Inflammatory macrophage treated with lipopolysaccharide for 1 hour (primary cell): Measurements from ENCODE around the gene LOC128125822.
A peak's percentile ranks its signal among the peaks of the same experiment; 100 is the strongest.
"Not testable (repeated sequence)": the region's sequence is repeated elsewhere in the genome, so short reads cannot be mapped to it uniquely, and the experiment has no call there.

ENCODE experiments used
- DNase-seq, 2 donors: peaks; one replicate each; pipeline ENCODE4 v3.0.0-alpha.2; 2020 to 2022

LOC128125822 gene

DNA sequence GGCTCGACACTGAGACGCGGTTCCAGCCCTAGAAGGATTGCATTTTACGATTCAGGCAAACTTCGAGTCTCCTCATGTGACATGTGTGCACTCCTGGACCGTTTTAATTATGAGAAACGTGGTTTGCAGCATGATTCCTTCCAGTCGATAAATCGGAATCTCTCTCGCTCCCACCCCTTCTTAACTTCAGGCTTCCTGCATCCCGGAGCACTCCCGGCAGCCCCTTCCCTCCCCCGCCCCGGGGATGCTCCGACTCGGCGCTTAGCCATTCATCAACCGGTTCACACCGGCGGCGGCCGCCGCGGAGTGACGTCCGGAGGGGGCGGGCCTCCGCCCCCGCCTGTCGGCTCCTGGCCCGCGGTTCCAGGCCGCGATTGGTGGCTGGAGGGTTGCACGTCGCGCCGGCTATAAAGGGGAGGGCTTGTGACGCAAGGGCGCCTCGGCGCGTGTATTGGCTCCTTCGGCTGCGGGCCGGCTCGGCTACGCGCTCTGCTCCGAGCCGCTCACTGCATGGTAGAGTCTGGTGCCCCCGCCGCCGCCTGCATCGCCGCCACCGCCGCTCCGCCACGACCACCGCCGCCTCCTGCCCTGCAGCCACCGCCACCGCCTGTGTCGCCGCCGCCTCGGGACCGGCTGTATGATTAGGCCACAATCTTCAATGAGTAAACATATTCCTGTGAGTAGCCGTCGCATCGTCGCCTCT, at the start of gene LOC128125822, which contains the start of gene PTP4A1:
Gene LOC128125822 (plus strand): TSS at position 437 of the 703 bp plus-strand sequence.
Gene PTP4A1 (plus strand): TSS at position 437 of the 703 bp plus-strand sequence. CDS start 4,401 bp downstream, outside the sequence.
- peak; percentile 95 to 97 for DNase-seq

DNA sequence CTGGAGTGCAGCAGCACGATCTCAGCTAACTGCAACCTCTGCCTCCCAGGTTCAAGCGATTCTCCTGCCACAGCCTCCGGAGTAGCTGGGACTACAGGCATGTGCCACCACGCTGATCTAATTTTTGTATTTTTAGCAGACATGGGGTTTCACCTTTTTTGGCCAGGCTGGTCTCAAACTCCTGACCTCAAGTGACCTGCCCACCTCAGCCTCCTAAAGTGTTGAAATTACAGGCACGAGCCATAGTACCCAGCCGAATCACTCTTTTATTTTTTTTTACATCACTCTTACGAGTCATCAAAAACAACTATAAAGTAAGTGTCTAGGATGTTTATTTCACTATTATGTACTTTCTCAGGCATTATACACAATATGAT, 49.4 kb upstream of the LOC128125822 start:
- not testable (repeated sequence) for DNase-seq

DNA sequence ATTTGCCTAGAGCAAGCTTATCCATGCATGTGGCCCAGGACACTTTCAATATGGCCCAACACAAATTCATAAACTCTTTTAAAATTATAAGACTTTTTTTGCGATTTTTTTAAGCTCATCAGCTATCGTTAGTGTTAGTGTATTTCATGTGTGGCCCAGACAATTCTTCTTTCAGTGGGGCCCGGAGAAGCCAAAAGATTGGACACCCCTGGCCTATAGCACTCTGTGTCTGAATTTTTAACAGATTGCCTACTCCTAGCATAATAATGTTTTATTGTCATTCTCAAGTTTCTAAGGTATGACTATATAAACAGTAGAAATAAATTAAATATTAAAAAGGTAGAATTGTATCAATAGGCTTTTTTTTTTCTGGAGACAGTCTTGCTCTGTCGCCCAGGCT, 48.6 kb upstream of the LOC128125822 start:
- no peak for DNase-seq

DNA sequence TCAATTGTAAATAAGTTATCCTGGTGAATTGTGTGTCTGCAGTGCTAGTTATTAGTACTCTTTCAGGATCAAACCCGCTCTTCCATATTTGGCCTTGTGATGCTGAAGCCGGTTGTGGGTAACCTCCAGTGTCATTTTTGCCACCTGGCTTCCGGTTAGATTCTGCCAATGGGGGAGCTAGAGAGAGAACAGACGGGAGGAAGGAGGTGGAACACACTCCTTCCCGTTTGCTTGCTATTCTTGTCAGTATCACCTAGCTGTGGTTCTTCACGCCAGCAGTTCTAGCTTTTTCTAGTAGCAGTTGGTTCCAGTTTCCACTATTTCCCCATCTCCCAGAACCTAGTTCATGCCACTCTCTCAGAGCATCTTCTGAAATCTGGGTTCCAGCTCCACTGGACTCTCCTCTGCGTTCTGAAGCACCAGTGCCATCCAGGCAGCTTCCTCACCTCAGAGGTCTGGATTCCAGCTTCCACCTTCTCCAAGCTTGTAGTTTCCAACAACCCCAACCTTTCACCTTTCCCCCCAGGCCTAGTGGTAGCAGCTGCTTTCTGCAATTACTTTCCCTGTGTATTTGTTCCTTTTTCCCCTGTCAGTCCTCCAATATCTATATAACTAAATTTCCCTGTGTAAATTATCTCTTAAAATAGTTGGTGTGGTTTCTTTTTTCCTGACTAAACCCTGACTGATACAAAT, 46.9 kb upstream of the LOC128125822 start:
- no peak for DNase-seq

DNA sequence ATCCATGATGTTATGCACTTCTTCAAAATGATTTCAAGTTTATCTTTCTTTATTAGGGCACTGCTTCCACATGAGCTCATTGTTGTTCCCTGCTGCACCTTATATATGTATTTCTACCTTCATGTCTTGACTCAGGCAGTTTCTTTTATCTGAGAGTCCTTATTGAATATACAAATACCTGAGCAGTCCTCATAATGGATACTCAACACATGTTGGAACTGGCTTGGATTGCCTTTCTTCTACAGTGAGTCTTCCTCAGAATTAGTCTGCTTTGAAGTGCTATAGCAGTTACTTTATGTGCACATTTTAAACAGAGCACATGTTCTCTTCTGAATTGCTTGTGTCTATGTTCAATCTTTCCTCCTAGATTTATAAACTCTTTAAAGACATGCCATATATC, 45.3 kb upstream of the LOC128125822 start:
- DNase-seq: no peak

DNA sequence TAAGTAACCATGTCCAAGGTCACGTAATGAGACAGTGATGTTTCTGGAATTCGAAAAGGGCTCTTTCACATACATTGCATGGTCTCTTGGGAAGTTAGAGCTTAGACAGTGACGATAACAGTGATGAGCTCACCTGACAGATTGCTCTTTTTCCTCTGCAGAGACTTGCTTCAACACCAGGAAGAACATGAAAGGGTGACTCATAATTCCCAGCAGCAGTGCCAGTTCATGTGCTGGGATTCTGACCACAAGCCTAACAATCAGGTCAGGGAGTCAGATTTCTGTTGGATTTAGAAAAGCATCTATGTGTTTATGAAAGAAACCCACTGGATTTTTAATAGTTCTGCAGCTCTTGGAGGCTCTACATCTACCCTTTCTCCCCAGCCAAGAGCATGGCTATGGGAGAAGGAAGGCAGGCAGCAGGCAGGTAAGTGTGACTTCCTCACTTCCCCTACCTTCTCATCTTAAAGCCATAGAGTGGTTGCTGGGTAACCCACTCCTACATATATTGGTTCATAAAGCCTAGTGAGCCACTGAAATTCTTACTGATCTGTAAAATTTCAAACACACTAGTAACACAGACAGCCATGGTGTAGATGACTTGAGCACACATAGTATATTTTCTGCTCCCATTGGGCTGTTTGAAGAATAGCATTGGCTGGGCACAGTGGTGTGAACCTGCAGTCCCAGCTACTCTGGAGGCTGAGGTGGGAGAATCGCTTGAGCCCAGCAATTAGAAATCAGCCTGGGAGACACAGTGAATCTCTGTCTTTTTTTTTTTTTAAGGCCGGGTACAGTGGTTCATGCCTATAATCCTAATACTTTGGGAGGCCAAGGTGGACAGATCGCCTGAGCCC, 44.4 kb upstream of the LOC128125822 start:
- DNase-seq: no peak

- DNase-seq: no peak
These were observed 42.8 kb upstream of the LOC128125822 start for GRCh38 chr6:63529498-63529897.

DNA sequence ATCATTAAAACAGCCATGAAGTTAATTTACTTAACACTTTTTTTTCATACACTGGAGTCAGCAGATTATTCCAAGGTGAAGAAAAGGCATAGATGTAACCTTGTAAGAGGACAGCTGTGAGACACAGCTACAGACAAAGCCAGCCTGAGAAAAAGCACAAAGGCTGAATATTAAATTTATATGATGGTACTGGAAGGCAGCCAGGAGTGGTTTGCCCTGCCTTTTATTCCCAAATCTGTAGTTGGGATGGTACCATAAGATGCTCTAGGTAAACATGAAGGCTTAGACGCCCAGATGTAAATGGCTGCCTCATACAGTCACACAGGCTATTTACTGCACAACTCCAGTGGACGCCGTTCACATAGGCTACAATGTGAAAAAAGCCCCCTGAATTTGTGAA, 42.1 kb upstream of the LOC128125822 start:
- no peak for DNase-seq

GRCh38 chr6:63530991-63531390, 41.3 kb upstream of the LOC128125822 start:
- DNase-seq: no peak

- DNase-seq: no peak
These were observed 39.3 kb upstream of the LOC128125822 start for GRCh38 chr6:63533026-63533425.

GRCh38 chr6:63533952-63534351, 38.3 kb upstream of the LOC128125822 start:
- DNase-seq: no peak

- no peak for DNase-seq
These were observed 34.9 kb upstream of the LOC128125822 start for GRCh38 chr6:63537201-63537958.

- DNase-seq: no peak
These were observed 34.4 kb upstream of the LOC128125822 start for GRCh38 chr6:63537959-63538300.

GRCh38 chr6:63538550-63538949, 33.7 kb upstream of the LOC128125822 start:
- no peak for DNase-seq

- no peak for DNase-seq
These were observed 29.3 kb upstream of the LOC128125822 start for GRCh38 chr6:63543001-63543400.

DNA sequence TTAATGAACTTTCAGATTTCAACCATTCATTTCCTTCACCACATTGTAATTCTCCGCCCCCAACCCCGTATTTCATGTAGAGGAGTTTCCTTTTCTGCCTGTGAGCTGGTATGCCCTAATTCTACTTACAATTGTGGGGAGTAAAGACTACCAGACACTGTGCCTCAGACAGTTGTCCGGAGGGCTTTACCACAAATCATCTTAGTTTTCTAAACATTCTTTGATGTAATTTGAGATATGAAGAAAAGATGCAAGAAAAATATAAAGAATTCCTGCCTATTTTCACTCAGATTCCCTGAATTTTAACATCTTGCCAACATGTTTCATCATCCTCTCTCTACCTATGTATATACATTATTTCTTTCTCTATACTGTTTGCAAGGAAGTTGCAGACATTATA, 28.3 kb upstream of the LOC128125822 start:
- no peak for DNase-seq

GRCh38 chr6:63546236-63546635, 26.0 kb upstream of the LOC128125822 start:
- DNase-seq: no peak

- no peak for DNase-seq
These were observed 25.6 kb upstream of the LOC128125822 start for GRCh38 chr6:63546697-63547096.

- no peak for DNase-seq
These were observed 23.2 kb upstream of the LOC128125822 start for GRCh38 chr6:63549076-63549475.

- DNase-seq: no peak
These were observed 19.1 kb upstream of the LOC128125822 start for GRCh38 chr6:63553208-63553607.

DNA sequence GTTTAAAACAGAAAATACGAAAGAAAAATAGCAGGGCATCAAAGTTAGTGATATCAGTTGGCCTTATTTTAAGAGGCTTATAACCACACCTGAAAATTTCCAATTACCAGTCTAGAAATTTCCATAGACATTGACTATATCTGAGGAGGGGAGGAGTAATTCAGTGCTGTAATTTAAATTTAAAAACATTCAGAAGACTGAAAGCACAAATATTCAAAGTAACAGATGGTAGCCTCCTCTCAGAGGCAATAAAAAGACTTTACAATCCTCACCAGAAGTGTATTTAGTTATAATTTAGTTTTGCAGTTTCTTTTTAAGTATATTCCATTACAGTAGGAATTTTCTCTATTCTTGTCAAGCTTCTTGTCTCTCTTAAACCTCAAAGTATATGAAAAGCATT, 18.4 kb upstream of the LOC128125822 start:
- no peak for DNase-seq

- DNase-seq: no peak
These were observed 17.5 kb upstream of the LOC128125822 start for GRCh38 chr6:63554782-63555181.

DNA sequence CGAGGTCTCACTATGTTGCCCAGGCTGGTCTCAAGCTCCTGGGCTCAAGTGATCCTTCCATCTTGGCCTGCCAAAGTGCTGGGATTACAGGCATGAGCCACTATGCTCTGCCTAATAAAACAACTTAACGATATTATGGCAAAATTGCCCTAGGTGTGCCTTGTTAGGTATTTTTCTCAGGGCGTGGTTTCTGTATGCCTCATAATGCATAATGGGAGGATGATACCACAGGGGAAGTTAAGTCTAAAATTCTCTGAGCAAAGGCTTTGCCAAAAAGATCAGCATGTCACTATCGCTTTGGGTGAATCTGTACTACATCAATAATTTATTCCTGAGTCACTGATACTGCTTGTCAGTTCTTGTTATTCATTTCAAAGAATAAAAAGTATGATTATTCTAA, 15.9 kb upstream of the LOC128125822 start:
- DNase-seq: no peak
